Upper lobe of left lung (tissue), 4 donors: ENCODE measurements around the gene COL6A1.

Experiments
- CTCF ChIP-seq, 6 experiments: fragments of 450-650 bp in 4 of 6; fragments of 200-600 bp in 2 of 6; sonication (generic) in 2 of 6; IDR thresholded peaks; one replicate each; pipeline ENCODE4 v1.5.1; 2016 to 2019; ENCODE audit warnings: antibody characterized with exemption in 6 of 6
- POLR2A ChIP-seq, 4 donors: fragments of 450-650 bp; IDR thresholded peaks; one replicate each; pipeline ENCODE4 v1.5.1; 2016 to 2017; ENCODE audit warnings: antibody characterized with exemption in 4 of 4, mild to moderate bottlenecking in 2 of 4
- POLR2AphosphoS5 ChIP-seq, 2 donors: sonication (generic); formaldehyde crosslinking; IDR thresholded peaks; one replicate each; pipeline ENCODE4 v1.5.1; 2017; ENCODE audit warnings: antibody characterized with exemption in 2 of 2

GRCh38 chr21:45959779-45960390 is 21.7 kb upstream of the COL6A1 start:
- TF ChIP-seq CTCF (IDR thresholded peaks at IDR 0.05), result no peak
- TF ChIP-seq POLR2A (IDR thresholded peaks at IDR 0.05), result no peak
- no peak for TF ChIP-seq POLR2AphosphoS5 (IDR thresholded peaks at IDR 0.05)
